GM23338 (cell line): ENCODE measurements around the gene ZMYND8. TPM values are rescaled to one million over a fixed set of nuclear protein-coding genes. Genes with fewer than 3 reads are reported as not detected.

Source experiments
- ATAC-seq: fragments of 200-7000 bp; cut with Tn5 transposase; 3 replicates; pipeline ENCODE4 v1.9.1; 2020
- DNase-seq: peaks from one replicate; pipeline ENCODE4 v3.0.0-alpha.2; 2015; ENCODE audit warnings: low spot score
- H2AFZ ChIP-seq: fragments of 200-600 bp; sonication (generic); 2 replicates; pipeline ENCODE4 v1.8.0; 2016; ENCODE audit warnings: antibody characterized with exemption, mild to moderate bottlenecking, moderate library complexity
- H3F3A ChIP-seq: fragments of 200-600 bp; sonication (generic); replicated peaks from 2 replicates; pipeline ENCODE4 v1.8.0; 2017; ENCODE audit warnings: antibody characterized with exemption, mixed run types, low read depth
- H3K27ac ChIP-seq: fragments of 200-600 bp; sonication (generic); 2 replicates; pipeline ENCODE4 v1.6.1; 2016; ENCODE audit warnings: low read depth
- H3K27me3 ChIP-seq: fragments of 200-600 bp; sonication (generic); 2 replicates; pipeline ENCODE4 v1.8.0; 2016; ENCODE audit warnings: mild to moderate bottlenecking, mixed run types, moderate library complexity; ENCODE audit not compliant: insufficient read depth
- H3K36me3 ChIP-seq: fragments of 200-600 bp; sonication (generic); 2 replicates; pipeline ENCODE4 v1.8.0; 2016; ENCODE audit warnings: mild to moderate bottlenecking; ENCODE audit not compliant: insufficient read depth
- H3K4me1 ChIP-seq: fragments of 200-600 bp; sonication (generic); 2 replicates; pipeline ENCODE4 v1.8.0; 2016; ENCODE audit warnings: mild to moderate bottlenecking, moderate library complexity; ENCODE audit not compliant: insufficient read depth
- H3K4me2 ChIP-seq: fragments of 200-600 bp; sonication (generic); 2 replicates; pipeline ENCODE4 v1.7.1; 2017; ENCODE audit warnings: mixed run types
- H3K4me3 ChIP-seq: fragments of 200-600 bp; sonication (generic); 2 replicates; pipeline ENCODE4 v1.6.1; 2016; ENCODE audit warnings: mixed run types
- H3K79me2 ChIP-seq: fragments of 200-600 bp; sonication (generic); replicated peaks from 2 replicates; pipeline ENCODE4 v1.8.0; 2017; ENCODE audit warnings: mild to moderate bottlenecking; ENCODE audit not compliant: insufficient read depth
- H3K9me2 ChIP-seq: fragments of 200-600 bp; sonication (generic); 2 replicates; pipeline ENCODE4 v1.8.0; 2017; ENCODE audit not compliant: insufficient read depth
- H4K20me1 ChIP-seq: fragments of 200-600 bp; sonication (generic); replicated peaks from 2 replicates; pipeline ENCODE4 v1.8.0; 2017; ENCODE audit warnings: mild to moderate bottlenecking; ENCODE audit not compliant: insufficient read depth
- H3K27ac Mint-ChIP-seq: 2 replicates; pipeline ENCODE4 v1.8.0; 2020; ENCODE audit warnings: inconsistent platforms, mild to moderate bottlenecking, moderate library complexity, mixed read lengths
- H3K27me3 Mint-ChIP-seq: 3 replicates; pipeline ENCODE4 v1.8.0; 2022; ENCODE audit warnings: low read depth, mild to moderate bottlenecking, moderate library complexity, mixed read lengths, inconsistent platforms; ENCODE audit not compliant: insufficient read depth, poor library complexity
- H3K36me3 Mint-ChIP-seq: 3 replicates; pipeline ENCODE4 v1.8.0; 2021; ENCODE audit warnings: low read depth, mild to moderate bottlenecking, inconsistent platforms, moderate library complexity, mixed read lengths
- H3K4me1 Mint-ChIP-seq: 3 replicates; pipeline ENCODE4 v1.8.0; 2020; ENCODE audit warnings: mild to moderate bottlenecking, inconsistent platforms, mixed read lengths
- H3K4me3 Mint-ChIP-seq: 3 replicates; pipeline ENCODE4 v1.8.0; 2021; ENCODE audit warnings: moderate library complexity, mild to moderate bottlenecking, inconsistent platforms, mixed read lengths
- H3K9me3 Mint-ChIP-seq: 3 replicates; pipeline ENCODE4 v1.8.0; 2020; ENCODE audit warnings: moderate library complexity, mild to moderate bottlenecking, inconsistent platforms, mixed read lengths
- CREB1 ChIP-seq: fragments of 250-450 bp; sonication (Bioruptor Pico); IDR thresholded peaks from 2 replicates; pipeline ENCODE4 v1.5.0; 2020; ENCODE audit warnings: low read depth, mild to moderate bottlenecking, moderate library complexity
- EZH2 ChIP-seq: fragments of 200-600 bp; sonication (generic); IDR thresholded peaks from one replicate; pipeline ENCODE4 v1.8.0; 2017; ENCODE audit warnings: antibody characterized with exemption, mild to moderate bottlenecking, low read depth; ENCODE audit not compliant: unreplicated experiment
- EZH2phosphoT487 ChIP-seq: fragments of 200-600 bp; sonication (generic); IDR thresholded peaks from one replicate; pipeline ENCODE4 v1.8.1; 2018; ENCODE audit warnings: antibody characterized with exemption; ENCODE audit not compliant: unreplicated experiment
- JUNB ChIP-seq: IDR thresholded peaks from one replicate; pipeline ENCODE4 v1.6.1; 2016; ENCODE audit warnings: antibody characterized with exemption; ENCODE audit not compliant: unreplicated experiment
- NANOG ChIP-seq: IDR thresholded peaks from 2 replicates; pipeline ENCODE4 v1.6.1; 2016; ENCODE audit warnings: antibody characterized with exemption, borderline replicate concordance
- POLR2AphosphoS5 ChIP-seq: IDR thresholded peaks from 2 replicates; pipeline ENCODE4 v1.6.1; 2016; ENCODE audit warnings: antibody characterized with exemption, low read depth
- STAT1 ChIP-seq: IDR thresholded peaks from one replicate; pipeline ENCODE4 v1.6.1; 2016; ENCODE audit warnings: antibody characterized with exemption; ENCODE audit not compliant: unreplicated experiment
- ZNF114 ChIP-seq: fragments of 250-450 bp; sonication (Bioruptor Pico); IDR thresholded peaks from 2 replicates; pipeline ENCODE4 v1.5.0; 2020; ENCODE audit warnings: mild to moderate bottlenecking, moderate library complexity
- ZNF331 ChIP-seq: fragments of 250-450 bp; sonication (Bioruptor Pico); IDR thresholded peaks from 2 replicates; pipeline ENCODE4 v1.5.0; 2020; ENCODE audit warnings: low read depth, mild to moderate bottlenecking, moderate library complexity
- polyA plus RNA-seq: library from polyadenylated mRNA; unstranded; fragments of >200 nt; fragmentation: Nextera tagmentation; extraction: Ambion mirVana; gene quantifications from 2 replicates; pipeline ENCODE4 v1.2.1, GENCODE V29; 2016
- total RNA-seq: library from RNA; depleted of rRNA; stranded (reverse); fragments of >200 nt; shearing (Covaris generic); gene quantifications from 2 replicates; pipeline ENCODE4 v1.2.3, GENCODE V29; 2014
- TF ChIP-seq, protein P1 (sequence below): IDR thresholded peaks from one replicate; pipeline ENCODE4 v1.6.1; 2018; ENCODE audit warnings: antibody characterized with exemption; ENCODE audit not compliant: unreplicated experiment
- TF ChIP-seq, protein P2 (sequence below): IDR thresholded peaks from 2 replicates; pipeline ENCODE4 v1.6.1; 2016; ENCODE audit warnings: antibody characterized with exemption

The ZMYND8 gene
- total and polyA plus RNA-seq, 2 experiments from 2014 or later = 70.9 to 128 TPM

DNA sequence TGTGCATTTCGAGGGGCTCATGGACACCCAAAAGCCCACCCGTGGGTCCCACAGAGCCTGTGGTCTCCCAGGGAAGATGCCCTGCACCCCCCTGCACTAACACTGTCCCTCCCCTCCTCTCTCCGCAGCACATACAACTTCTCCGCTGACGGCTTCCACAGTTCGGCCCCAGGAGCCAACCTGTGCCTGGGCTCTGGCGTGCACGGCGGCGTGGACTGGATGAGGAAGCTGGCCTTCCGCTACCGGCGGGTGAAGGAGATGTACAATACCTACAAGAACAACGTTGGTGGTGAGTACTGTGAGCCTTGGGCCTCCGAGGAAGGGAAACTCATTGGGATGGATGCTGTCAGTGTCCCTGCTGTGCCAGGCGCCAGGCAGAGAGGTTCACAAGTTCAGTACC is 183.9 kb downstream of the ZMYND8 start (continued):
- TF ChIP-seq, protein P1, sequence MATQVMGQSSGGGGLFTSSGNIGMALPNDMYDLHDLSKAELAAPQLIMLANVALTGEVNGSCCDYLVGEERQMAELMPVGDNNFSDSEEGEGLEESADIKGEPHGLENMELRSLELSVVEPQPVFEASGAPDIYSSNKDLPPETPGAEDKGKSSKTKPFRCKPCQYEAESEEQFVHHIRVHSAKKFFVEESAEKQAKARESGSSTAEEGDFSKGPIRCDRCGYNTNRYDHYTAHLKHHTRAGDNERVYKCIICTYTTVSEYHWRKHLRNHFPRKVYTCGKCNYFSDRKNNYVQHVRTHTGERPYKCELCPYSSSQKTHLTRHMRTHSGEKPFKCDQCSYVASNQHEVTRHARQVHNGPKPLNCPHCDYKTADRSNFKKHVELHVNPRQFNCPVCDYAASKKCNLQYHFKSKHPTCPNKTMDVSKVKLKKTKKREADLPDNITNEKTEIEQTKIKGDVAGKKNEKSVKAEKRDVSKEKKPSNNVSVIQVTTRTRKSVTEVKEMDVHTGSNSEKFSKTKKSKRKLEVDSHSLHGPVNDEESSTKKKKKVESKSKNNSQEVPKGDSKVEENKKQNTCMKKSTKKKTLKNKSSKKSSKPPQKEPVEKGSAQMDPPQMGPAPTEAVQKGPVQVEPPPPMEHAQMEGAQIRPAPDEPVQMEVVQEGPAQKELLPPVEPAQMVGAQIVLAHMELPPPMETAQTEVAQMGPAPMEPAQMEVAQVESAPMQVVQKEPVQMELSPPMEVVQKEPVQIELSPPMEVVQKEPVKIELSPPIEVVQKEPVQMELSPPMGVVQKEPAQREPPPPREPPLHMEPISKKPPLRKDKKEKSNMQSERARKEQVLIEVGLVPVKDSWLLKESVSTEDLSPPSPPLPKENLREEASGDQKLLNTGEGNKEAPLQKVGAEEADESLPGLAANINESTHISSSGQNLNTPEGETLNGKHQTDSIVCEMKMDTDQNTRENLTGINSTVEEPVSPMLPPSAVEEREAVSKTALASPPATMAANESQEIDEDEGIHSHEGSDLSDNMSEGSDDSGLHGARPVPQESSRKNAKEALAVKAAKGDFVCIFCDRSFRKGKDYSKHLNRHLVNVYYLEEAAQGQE = no peak
- no peak for TF ChIP-seq ZNF331 (CRISPR knock-in tag)
- no peak for TF ChIP-seq POLR2AphosphoS5
- TF ChIP-seq EZH2 = no peak
- TF ChIP-seq, protein P2, sequence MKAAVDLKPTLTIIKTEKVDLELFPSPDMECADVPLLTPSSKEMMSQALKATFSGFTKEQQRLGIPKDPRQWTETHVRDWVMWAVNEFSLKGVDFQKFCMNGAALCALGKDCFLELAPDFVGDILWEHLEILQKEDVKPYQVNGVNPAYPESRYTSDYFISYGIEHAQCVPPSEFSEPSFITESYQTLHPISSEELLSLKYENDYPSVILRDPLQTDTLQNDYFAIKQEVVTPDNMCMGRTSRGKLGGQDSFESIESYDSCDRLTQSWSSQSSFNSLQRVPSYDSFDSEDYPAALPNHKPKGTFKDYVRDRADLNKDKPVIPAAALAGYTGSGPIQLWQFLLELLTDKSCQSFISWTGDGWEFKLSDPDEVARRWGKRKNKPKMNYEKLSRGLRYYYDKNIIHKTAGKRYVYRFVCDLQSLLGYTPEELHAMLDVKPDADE = no peak
- TF ChIP-seq NANOG = no peak
- TF ChIP-seq STAT1 = no peak
- no peak for TF ChIP-seq ZNF114
- no peak for TF ChIP-seq CREB1
- no peak for TF ChIP-seq EZH2phosphoT487

DNA sequence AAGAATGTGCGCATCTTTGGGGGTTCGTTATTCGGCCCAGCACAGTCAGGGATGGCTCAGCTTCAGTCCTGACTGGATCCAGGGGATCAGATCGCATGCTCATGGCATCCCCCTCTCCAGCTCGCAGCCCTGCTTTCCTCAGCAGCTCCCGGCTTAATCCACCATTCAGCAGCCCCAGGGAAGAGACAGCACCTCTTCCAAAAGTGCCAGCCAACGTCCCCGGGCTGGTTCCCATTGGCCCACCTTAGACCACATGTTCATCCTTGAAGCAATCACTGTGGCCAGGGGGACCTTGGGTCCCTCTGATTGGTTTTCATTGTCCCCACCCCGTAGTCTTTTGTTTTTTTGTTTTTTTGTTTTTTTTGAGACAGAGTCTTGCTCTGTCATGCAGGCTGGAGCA is 188.7 kb downstream of the ZMYND8 start:
- no peak overlapping the region for H3K4me3 Mint-ChIP-seq
- Histone ChIP-seq H3F3A (no peaks in the 10 kb centered on the region), H3K79me2 (no peaks in the 10 kb centered on the region), H4K20me1 (no peaks in the 10 kb centered on the region), H3K4me3 (no peak overlapping the region), H3K9me2 (no peaks in the 10 kb centered on the region), H3K4me1 (no peaks in the 10 kb centered on the region), H3K27ac (no peak overlapping the region), H3K27me3 (no peaks in the 10 kb centered on the region), H3K36me3 (no peaks in the 10 kb centered on the region), H3K4me2 (no peak overlapping the region), H2AFZ (peak overlapping the region; percentile 76)
- H3K4me1 Mint-ChIP-seq = no peaks in the 10 kb centered on the region; the same call in 2 of the 3 replicates
- DNase-seq (peak; percentile 25), ATAC-seq (peak; percentile 60)
- TF ChIP-seq JUNB = no peak
- H3K27me3 Mint-ChIP-seq = no peaks in the 10 kb centered on the region
- H3K9me3 Mint-ChIP-seq = peaks cover 3% of the 10 kb centered on the region; the same call in 2 of the 3 replicates
- H3K36me3 Mint-ChIP-seq = no peaks in the 10 kb centered on the region
- no peak overlapping the region for H3K27ac Mint-ChIP-seq
